ENCODE data around the gene SND1. TPM values are rescaled to one million over a fixed set of nuclear protein-coding genes. Genes with fewer than 3 reads are reported as not detected.

SND1 gene
- total RNA-seq, 1 donor from 2014 or later = 232 TPM

DNA sequence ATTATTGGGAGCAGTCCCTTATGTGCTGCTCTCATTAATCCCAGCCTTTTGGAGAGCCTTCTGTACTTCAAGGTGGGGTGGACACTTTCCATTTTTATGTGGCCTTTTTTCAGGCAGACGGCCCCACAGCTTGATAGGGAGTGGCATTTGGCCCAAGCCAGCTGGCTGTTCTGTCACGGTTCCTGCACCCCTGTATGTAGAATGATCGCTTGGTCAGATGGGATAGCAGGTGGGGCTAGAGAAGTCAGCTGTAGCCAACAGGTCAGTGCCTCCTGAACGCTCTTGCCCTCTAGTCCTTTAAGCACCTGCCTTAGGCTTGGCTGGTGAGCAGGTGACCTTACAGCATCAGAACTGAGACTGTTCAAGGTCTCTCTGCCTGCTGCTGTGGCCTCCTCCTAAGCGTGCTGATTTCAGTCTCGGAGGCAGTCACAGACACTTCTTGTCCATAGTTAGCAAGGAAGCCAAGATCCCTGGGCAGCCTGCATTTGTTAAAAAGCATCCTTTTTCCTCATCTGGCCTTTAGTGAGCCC, 283.9 kb downstream of the SND1 start:
- no peaks in the 10 kb centered on the region for H3K27me3 ChIP-seq (ENCODE audit: control insufficient read depth, insufficient read depth, low read length)
- H3K4me3 ChIP-seq (ENCODE audit: low read depth, low read length) = no peak overlapping the region
- peaks cover 1% of the 10 kb centered on the region for H3K36me3 ChIP-seq (ENCODE audit: control insufficient read depth, insufficient read depth, low read length)
- no peak for TF ChIP-seq CTCF (IDR thresholded peaks at IDR 0.05; ENCODE audit: insufficient read depth, low read length, severe bottlenecking)
- FAIRE-seq (no peak), DNase-seq (ENCODE audit: low read depth) (no peak)

DNA sequence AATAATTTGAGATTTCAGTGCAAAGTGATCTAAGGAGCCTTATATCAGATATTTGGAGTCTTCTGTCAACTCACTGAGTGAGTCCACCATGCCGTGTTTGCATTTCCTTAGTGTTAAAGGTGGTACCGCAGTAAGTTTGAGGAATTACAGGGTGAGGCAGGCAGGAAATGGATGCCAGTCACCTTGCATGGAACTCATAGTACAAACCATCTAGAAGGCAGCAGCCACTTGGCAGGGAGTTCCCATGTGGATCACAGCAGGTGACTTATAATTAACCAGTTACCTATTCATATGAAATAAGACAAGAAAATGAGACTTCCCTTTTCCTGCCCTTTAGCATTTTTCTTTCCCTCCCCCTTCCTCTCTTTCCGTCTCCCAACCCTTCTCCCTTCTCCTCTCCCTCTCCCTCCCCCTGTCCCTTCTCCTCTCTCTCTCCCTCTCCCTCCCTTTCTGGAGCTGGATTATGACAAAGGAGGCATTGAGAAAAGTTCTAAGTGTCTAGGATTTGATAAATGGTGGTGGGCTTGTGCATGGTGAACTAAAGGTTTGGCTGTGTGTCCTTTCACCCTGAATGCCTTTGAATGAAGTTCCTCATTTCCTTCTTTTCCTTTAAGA, 285.2 kb downstream of the SND1 start:
- FAIRE-seq (no peak), DNase-seq (ENCODE audit: low read depth) (no peak)
- TF ChIP-seq CTCF (IDR thresholded peaks at IDR 0.05; ENCODE audit: insufficient read depth, low read length, severe bottlenecking) = no peak
- Histone ChIP-seq H3K27me3 (ENCODE audit: control insufficient read depth, insufficient read depth, low read length) (no peaks in the 10 kb centered on the region), H3K4me3 (ENCODE audit: low read depth, low read length) (no peak overlapping the region), H3K36me3 (ENCODE audit: control insufficient read depth, insufficient read depth, low read length) (peaks cover 1% of the 10 kb centered on the region)

DNA sequence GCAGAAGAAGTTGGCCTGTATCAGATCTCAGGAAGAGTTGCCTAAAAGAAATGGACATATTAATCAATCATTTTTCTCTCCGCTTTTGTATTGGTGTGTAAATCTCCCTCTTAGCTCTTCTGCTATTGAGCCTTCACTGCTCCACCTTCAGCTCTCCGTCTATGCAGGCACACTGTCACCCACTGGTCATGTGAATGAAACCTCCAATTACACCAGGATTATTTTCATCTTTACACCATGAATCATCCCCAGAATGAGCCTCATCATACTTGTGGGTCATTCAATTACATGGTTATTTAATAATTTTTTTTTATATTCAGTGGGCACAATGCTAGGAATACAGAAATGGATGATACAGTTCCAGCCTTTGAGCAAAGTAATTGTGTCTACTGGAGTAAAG, 286.6 kb downstream of the SND1 start:
- peaks cover 1% of the 10 kb centered on the region for H3K36me3 ChIP-seq (ENCODE audit: control insufficient read depth, insufficient read depth, low read length)
- DNase-seq (ENCODE audit: low read depth) (peak; percentile 83), FAIRE-seq (no peak)
- no peak overlapping the region for H3K4me3 ChIP-seq (ENCODE audit: low read depth, low read length)
- no peaks in the 10 kb centered on the region for H3K27me3 ChIP-seq (ENCODE audit: control insufficient read depth, insufficient read depth, low read length)
- TF ChIP-seq CTCF (IDR thresholded peaks at IDR 0.05; ENCODE audit: insufficient read depth, low read length, severe bottlenecking) = no peak

GRCh38 chr7:127940381-127941160, 288.6 kb downstream of the SND1 start:
- peaks cover 5% of the 10 kb centered on the region for H3K36me3 ChIP-seq (ENCODE audit: control insufficient read depth, insufficient read depth, low read length)
- FAIRE-seq = no peak
- no peaks in the 10 kb centered on the region for H3K27me3 ChIP-seq (ENCODE audit: control insufficient read depth, insufficient read depth, low read length)
- no peak overlapping the region for H3K4me3 ChIP-seq (ENCODE audit: low read depth, low read length)
- no peak for DNase-seq (ENCODE audit: low read depth)
- no peak for TF ChIP-seq CTCF (IDR thresholded peaks at IDR 0.05; ENCODE audit: insufficient read depth, low read length, severe bottlenecking)

DNA sequence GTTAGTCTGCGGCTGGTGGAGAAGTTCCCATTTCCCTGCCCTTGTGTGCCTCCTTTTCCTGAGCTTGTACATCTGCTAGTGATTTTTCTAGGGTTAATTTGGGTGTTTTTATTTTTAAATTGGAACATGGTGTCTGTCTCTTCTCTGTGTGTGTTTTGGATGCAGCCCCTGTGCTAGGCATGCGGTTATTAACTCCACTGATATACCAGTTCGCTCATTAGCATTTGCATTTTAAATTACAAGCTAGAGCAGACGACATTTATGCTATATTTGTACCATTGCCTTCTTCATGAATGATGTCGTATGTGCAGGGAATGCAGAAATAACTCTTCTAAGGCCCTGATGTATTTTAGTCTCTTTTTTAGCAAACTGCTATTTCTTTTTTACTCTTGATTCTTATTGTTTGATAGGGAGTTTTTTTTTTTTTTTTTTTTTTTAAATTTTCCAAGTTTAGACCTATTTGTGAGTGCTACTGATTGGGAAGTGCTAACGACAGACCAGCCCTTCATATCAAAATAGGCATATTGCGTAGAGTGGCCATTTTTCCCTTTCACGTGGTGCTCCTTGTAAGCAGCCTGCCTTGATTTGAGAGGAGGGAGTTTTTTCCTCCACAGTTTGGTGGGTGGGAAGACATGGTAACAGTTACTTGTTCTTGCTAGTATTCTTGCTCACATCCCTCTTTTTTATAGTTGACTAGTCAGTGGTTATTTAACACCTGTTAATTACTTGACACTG, 289.6 kb downstream of the SND1 start:
- TF ChIP-seq CTCF (IDR thresholded peaks at IDR 0.05; ENCODE audit: insufficient read depth, low read length, severe bottlenecking) = no peak
- DNase-seq (ENCODE audit: low read depth) (no peak), FAIRE-seq (no peak)
- Histone ChIP-seq H3K4me3 (ENCODE audit: low read depth, low read length) (no peak overlapping the region), H3K27me3 (ENCODE audit: control insufficient read depth, insufficient read depth, low read length) (no peaks in the 10 kb centered on the region), H3K36me3 (ENCODE audit: control insufficient read depth, insufficient read depth, low read length) (peaks cover 5% of the 10 kb centered on the region)

All from bronchial epithelial cell (primary cell).